ENCODE data around the gene AGTRAP. TPM values are rescaled to one million over a fixed set of nuclear protein-coding genes. Genes with fewer than 3 reads are reported as not detected.
A peak's percentile ranks its signal among the peaks of the same experiment; 100 is the strongest.

Gene AGTRAP
- total and polyA plus RNA-seq, 9 of the 15 experiments (the other 6 are each of a cell fraction or from before 2014, with no cell fraction given), result 26.8 to 105 (median 57.5) TPM

DNA sequence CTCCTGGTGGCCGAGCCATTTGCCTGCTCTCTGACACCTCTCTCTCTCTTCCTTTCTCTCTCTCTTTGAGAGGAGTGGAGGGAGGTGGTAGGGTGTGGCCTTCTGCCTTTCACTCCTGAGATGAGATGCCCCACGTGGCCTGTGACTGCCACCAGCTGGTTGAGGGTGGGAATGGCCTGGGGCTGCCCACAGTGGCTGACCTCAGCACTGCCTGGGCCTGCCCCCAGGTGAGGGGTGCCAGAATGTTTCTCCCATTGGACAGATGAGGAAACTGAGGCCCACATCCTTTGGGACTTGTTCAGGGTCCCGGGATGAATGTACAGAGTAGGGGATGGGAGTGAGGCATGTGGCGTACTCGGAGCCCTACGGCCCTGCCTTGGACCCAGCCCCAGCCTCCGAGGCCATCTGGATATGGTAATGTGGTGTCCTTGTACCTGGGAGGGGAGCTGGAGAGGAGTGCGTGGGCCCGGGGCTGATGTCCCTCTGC is 13.3 kb downstream of the AGTRAP start (continued):
- TF ChIP-seq NR2C2 (CRISPR knock-in tag; IDR thresholded peaks at IDR 0.05) (peak; percentile 33; the same call in 1 of the 2 replicates), NR2C2 (tag; IDR thresholded peaks at IDR 0.05) (peak; percentile 28; the same call in 1 of the 2 replicates), MNT (conservative IDR thresholded peaks at IDR 0.05) (peak; percentile 60 to 82; a peak in 3 of 4 replicates), ZNF436 (CRISPR knock-in tag; IDR thresholded peaks at IDR 0.05) (no peak), TFAM (CRISPR knock-in tag; conservative IDR thresholded peaks at IDR 0.05) (no peak), CBX1 (IDR thresholded peaks at IDR 0.05; ENCODE audit: low read depth) (no peak), DMBX1 (CRISPR knock-in tag; IDR thresholded peaks at IDR 0.05; ENCODE audit: borderline replicate concordance) (peak; percentile 49; the same call in 1 of the 2 replicates), SMAD1 (IDR thresholded peaks at IDR 0.05; ENCODE audit: low read depth, low read length, partially characterized antibody) (no peak)
- TF ChIP-seq, protein P1, sequence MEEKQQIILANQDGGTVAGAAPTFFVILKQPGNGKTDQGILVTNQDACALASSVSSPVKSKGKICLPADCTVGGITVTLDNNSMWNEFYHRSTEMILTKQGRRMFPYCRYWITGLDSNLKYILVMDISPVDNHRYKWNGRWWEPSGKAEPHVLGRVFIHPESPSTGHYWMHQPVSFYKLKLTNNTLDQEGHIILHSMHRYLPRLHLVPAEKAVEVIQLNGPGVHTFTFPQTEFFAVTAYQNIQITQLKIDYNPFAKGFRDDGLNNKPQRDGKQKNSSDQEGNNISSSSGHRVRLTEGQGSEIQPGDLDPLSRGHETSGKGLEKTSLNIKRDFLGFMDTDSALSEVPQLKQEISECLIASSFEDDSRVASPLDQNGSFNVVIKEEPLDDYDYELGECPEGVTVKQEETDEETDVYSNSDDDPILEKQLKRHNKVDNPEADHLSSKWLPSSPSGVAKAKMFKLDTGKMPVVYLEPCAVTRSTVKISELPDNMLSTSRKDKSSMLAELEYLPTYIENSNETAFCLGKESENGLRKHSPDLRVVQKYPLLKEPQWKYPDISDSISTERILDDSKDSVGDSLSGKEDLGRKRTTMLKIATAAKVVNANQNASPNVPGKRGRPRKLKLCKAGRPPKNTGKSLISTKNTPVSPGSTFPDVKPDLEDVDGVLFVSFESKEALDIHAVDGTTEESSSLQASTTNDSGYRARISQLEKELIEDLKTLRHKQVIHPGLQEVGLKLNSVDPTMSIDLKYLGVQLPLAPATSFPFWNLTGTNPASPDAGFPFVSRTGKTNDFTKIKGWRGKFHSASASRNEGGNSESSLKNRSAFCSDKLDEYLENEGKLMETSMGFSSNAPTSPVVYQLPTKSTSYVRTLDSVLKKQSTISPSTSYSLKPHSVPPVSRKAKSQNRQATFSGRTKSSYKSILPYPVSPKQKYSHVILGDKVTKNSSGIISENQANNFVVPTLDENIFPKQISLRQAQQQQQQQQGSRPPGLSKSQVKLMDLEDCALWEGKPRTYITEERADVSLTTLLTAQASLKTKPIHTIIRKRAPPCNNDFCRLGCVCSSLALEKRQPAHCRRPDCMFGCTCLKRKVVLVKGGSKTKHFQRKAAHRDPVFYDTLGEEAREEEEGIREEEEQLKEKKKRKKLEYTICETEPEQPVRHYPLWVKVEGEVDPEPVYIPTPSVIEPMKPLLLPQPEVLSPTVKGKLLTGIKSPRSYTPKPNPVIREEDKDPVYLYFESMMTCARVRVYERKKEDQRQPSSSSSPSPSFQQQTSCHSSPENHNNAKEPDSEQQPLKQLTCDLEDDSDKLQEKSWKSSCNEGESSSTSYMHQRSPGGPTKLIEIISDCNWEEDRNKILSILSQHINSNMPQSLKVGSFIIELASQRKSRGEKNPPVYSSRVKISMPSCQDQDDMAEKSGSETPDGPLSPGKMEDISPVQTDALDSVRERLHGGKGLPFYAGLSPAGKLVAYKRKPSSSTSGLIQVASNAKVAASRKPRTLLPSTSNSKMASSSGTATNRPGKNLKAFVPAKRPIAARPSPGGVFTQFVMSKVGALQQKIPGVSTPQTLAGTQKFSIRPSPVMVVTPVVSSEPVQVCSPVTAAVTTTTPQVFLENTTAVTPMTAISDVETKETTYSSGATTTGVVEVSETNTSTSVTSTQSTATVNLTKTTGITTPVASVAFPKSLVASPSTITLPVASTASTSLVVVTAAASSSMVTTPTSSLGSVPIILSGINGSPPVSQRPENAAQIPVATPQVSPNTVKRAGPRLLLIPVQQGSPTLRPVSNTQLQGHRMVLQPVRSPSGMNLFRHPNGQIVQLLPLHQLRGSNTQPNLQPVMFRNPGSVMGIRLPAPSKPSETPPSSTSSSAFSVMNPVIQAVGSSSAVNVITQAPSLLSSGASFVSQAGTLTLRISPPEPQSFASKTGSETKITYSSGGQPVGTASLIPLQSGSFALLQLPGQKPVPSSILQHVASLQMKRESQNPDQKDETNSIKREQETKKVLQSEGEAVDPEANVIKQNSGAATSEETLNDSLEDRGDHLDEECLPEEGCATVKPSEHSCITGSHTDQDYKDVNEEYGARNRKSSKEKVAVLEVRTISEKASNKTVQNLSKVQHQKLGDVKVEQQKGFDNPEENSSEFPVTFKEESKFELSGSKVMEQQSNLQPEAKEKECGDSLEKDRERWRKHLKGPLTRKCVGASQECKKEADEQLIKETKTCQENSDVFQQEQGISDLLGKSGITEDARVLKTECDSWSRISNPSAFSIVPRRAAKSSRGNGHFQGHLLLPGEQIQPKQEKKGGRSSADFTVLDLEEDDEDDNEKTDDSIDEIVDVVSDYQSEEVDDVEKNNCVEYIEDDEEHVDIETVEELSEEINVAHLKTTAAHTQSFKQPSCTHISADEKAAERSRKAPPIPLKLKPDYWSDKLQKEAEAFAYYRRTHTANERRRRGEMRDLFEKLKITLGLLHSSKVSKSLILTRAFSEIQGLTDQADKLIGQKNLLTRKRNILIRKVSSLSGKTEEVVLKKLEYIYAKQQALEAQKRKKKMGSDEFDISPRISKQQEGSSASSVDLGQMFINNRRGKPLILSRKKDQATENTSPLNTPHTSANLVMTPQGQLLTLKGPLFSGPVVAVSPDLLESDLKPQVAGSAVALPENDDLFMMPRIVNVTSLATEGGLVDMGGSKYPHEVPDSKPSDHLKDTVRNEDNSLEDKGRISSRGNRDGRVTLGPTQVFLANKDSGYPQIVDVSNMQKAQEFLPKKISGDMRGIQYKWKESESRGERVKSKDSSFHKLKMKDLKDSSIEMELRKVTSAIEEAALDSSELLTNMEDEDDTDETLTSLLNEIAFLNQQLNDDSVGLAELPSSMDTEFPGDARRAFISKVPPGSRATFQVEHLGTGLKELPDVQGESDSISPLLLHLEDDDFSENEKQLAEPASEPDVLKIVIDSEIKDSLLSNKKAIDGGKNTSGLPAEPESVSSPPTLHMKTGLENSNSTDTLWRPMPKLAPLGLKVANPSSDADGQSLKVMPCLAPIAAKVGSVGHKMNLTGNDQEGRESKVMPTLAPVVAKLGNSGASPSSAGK (IDR thresholded peaks at IDR 0.05), result peak; percentile 19; the same call in 1 of the 2 replicates
- TF ChIP-seq, protein P2, sequence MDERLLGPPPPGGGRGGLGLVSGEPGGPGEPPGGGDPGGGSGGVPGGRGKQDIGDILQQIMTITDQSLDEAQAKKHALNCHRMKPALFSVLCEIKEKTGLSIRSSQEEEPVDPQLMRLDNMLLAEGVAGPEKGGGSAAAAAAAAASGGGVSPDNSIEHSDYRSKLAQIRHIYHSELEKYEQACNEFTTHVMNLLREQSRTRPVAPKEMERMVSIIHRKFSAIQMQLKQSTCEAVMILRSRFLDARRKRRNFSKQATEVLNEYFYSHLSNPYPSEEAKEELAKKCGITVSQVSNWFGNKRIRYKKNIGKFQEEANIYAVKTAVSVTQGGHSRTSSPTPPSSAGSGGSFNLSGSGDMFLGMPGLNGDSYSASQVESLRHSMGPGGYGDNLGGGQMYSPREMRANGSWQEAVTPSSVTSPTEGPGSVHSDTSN (CRISPR knock-in tag; IDR thresholded peaks at IDR 0.05; ENCODE audit: low read depth), result no peak
- TF ChIP-seq, protein P2 (tag; conservative IDR thresholded peaks at IDR 0.05; ENCODE audit: low read depth), result 0 out of 2 replicates have a peak, but pooled peaks have one; percentile 9
